ENCODE results near the gene RPS10.
A peak's percentile ranks its signal among the peaks of the same experiment; 100 is the strongest.
"Not testable (repeated sequence)": the region's sequence is repeated elsewhere in the genome, so short reads cannot be mapped to it uniquely, and the experiment has no call there.

Gene RPS10

GRCh38 chr6:34391786-34392496 lies 33.9 kb downstream of the RPS10 start:
- DNase-seq, result peak; percentile 88

DNA sequence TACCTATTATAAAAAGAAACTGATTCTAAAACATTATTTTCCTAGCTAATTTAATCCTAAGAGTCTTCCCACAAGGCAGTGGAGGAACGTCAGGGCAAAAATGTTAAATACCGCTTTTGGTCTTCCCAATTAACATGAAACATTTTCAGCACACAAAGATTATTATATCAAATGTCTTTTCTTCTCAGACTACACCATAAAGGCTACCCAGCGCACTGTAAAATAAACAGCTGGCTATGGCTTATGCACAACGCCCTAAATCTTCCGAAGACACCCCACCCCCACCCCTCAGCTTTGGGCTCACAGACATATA lies 34.4 kb downstream of the RPS10 start:
- no peak for DNase-seq

DNA sequence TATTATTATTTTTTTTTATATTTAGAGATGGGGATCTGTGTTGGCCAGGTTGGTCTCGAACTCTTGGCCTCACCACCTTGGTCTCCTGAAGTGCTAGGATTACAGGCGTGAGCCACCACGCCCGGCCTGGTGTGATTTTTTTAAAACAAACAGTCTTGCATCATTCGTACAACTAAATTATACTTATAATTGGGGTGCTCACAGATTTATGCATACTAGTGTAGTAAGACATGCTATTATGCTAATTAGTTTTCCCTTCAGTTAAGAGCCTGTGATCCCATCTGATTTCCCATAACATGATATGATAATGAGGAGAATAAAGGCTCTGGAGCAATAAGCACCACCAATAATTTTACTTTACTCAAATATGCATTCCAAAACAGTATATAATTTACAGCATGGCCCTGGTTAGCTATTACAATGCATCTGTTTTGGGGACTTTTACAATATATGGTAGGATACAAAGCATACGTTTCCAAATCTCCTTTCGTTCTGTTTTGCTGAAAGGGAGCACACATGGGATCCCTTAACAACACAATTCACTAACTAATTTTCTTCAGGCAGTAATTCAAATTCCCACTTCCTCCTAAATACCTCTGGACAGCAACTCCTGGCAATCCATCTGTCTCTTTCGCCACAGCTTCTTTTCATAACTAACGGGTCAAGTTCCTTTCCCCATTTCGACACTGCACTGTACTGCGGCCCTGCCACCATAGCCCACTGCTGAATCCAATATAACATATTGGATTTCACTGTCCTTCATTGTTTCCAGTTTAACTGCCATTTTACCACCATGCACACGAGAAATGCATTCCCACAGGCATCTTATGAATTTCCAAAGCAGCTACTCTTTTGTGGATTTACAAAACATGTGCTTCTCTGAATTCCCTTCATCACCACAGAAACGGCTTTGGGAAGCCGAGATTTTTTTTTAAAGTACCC lies 35.1 kb downstream of the RPS10 start:
- DNase-seq, result peak; percentile 64

DNA sequence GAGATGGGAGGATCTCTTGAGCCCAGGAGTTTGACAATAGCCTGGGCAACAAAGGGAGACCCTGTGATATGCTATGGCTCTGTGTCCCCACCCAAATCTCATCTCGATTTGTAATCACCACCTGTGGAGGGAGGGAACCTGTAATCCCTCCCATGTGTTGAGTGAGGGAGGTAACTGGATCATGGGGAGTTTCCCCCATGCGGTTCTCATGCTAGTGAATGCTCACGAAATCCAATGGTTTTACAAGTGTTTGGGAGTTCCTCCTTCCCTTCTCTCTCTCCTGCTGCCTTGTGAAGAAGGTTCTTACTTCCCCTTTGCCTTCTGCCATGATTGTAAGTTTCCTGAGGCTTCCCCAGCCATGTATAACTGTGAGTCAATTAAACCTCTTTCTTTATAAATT lies 36.8 kb downstream of the RPS10 start:
- no peak for DNase-seq

GRCh38 chr6:34388421-34388820 lies 37.4 kb downstream of the RPS10 start:
- DNase-seq, result no peak

DNA sequence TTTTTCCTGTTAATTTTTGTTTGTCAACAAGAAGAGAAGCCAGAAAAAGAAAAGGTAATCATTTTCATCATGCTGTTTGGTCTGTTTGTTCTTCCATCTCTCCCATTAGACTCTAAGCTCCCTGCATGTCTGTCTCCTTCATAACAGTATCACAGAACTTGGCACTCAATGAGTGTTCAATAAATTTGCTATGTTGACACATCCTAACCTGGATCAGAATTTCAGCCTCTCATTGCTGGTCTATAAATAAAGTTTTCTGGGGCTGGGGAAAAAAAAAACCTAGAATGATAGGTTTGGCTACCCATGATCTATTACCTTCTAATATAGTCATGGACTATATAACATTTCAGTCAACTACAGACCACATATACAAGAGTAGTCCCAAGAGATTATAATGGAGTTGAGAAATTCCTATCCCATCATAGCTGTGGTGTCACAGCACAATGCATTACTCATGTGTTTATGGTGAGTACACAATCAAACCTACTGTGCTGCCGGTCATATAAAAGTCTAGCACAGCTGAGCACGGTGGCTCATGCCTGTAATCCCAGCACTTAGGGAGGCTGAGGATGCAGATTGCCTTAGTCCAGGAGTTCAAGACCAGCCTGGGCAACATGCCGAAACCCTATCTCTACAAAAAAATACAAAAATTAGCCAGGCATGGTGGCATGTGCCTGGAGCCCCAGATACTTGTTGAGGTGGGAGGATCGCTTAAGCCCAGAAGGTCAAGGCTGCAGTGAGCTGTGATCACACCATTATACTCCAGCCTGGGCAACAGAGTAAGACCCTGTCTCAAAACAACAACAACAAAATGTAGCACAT lies 39.3 kb downstream of the RPS10 start:
- DNase-seq, result no peak

DNA sequence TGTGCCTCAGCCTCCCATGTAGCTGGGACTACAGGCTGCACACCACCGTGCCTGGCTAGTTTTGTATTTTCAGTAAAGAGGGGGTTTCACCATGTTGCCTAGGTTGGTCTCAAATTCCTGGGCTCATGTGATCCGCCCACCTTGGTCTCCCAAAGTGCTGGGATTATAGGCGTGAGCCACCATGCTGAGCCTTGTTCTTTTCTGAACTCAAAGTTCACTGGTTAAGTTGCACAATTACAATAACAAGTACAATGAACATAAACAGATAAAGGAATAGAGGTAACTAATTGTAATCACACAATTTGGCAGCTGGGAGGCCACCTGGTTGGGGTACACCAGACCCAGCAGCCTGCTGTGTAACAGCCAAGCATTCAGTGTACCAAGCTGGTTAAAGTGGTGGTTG lies 40.1 kb downstream of the RPS10 start:
- no peak for DNase-seq

GRCh38 chr6:34384321-34385153 lies 41.3 kb downstream of the RPS10 start:
- no peak for DNase-seq

- DNase-seq, result no peak
Observed at GRCh38 chr6:34383656-34384320, 42.1 kb downstream of the RPS10 start.

- no peak for DNase-seq
Observed at GRCh38 chr6:34383161-34383631, 42.7 kb downstream of the RPS10 start.

DNA sequence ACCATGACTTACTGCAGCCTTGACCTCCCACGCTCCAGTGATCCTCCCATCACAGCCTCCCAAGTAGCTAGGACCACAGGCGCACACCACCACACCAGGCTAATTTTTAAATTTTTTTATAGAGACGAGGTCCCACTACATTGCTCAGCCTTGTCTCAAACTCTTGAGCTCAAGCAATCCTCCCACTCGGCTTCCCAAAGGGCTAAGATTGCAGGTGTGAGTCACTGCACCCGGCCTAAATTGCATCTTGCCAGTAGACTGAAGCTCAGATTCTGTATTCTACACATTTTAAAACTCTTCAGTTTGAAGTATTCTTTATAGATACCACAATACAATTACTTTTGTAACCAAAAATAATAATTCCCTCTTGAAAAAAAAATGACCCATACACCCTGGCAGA lies 44.8 kb downstream of the RPS10 start:
- no peak for DNase-seq

DNA sequence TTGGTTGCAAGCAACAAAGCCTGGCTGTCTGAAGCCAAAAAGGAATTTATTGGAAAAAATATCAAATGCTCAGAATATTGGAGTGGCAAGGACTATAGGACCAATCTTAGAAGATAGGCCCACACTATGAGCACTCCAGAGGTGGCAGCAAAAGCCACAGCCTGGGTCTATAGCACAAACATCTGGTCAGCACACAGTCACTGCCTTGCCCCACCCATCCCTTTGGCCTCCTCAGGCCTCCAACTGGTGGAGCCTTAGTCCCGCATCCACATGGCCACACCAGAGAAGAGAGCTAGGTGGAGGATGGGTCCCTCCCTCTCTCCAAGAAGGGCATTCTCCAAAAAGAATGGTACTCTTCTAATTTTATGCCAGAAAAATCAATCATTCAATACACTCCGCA lies 47.4 kb downstream of the RPS10 start:
- DNase-seq, result no peak

GRCh38 chr6:34377984-34378383 lies 47.9 kb downstream of the RPS10 start:
- DNase-seq, result no peak

GRCh38 chr6:34377571-34377970 lies 48.3 kb downstream of the RPS10 start:
- DNase-seq, result not testable (repeated sequence)

GRCh38 chr6:34375833-34376232 lies 50.0 kb downstream of the RPS10 start:
- DNase-seq, result no peak

DNA sequence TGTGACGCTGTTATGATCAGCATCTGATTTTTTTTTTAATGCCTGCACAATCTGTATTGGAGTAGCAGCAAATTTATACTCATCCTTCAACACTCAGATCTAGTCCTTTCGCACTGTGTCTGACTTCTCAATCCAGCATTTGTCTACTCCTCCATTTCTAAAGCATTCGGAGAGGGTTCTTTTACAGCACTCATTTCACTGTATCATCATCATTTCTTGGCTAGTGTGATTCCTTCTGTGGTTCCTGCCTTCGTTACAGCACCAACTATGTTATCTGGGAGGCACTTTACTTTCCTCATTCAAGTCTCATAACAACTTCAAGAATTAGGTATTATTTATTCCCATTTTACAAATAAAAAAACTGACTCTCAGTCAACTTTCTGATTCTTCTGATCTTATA lies 51.4 kb downstream of the RPS10 start:
- no peak for DNase-seq

DNA sequence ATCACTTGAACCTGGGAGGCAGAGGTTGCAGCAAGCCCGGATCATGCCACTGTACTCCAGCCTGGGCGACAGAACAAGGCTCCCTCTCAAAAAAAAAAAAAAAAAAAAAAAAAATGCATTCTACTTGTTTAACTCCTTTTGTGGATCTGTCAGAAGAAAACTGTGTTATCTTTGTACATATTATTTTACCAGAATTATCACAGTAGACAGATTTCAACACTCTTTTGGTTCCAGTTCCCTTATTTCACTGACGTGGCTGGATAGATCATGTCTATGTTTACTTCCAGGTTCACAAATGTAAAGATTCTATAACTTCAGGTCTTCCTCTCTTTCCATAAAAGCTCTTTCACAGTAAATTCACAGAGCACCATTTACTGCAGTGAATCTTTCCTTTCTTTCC lies 51.8 kb downstream of the RPS10 start:
- DNase-seq, result no peak

GRCh38 chr6:34373511-34373910 lies 52.4 kb downstream of the RPS10 start:
- no peak for DNase-seq

DNA sequence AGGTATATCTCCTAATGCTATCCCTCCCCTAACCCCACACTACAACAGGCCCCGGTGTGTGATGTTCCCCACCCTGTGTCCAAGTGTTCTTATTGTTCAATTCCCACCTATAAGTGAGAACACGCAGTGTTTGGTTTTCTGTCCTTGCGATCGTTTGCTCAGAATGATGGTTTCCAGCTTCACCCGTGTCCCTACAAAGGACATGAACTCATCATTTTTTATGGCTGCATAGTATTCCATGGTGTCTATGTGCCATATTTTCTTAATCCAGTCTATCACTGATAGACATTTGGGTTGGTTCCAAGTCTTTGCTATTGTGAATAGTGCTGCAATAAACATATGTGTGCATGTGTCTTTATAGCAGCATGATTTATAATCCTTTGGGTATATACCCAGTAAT lies 54.0 kb downstream of the RPS10 start:
- DNase-seq, result not testable (repeated sequence)

DNA sequence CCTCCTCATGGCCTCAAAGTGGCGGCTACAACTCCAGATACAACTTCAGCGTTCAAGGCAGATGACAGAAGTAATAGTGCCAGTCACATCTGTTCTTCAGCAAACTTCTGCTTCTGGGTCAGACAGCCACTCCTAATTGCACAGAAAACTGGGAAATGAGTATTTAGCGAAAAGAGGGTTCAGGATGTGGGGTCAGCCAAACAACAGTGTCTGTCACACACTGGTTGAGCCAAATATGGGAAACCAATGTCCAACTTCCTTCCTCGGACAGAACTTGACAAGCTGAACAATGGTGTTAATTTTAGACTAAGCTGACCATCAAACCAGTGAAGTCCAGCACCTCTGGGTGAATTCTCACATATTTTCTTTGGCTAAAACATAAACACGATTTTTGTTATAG lies 55.5 kb downstream of the RPS10 start:
- DNase-seq, result no peak

DNA sequence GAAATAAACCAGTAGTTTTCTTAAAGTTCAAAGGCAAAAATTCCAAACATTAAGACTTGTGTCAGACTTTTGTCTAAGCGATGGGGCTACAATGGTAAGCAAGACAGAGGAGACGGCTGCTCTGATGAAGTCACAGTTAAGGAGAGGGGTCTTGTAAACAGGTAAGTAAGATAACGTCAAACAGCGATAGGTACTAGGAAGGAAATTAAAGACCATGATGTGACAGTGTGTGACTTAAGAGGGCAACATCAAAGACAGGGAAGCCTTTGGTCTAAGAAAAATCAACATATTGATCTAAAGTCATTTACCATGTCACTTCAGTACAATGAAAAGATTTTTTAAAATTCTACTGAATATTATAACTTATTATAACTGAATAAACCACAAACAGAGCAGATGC lies 56.5 kb downstream of the RPS10 start:
- DNase-seq, result no peak
